ENCODE measurements around the gene DNAJC11.

DNA sequence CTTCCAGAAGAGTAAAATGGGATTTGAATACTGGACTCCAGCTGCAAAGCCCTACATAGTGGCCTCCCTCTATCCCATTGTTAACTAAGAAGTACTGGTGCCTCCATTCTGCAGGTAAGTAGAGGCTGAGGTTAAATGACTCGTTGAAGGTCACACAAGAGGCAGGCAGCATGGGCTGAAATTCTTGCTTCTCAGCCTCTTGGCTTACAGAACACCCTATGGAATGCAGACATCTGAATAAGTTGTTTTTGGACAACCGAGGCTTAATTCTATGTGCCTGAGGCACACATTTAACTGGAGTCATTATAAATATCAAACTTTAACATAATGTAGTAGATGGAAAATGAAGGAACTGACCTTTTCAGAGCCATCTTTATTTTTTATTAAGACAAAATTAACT lies 5.7 kb downstream of the DNAJC11 start:
- TF ChIP-seq EZH2phosphoT487 (IDR thresholded peaks at IDR 0.05; ENCODE audit: insufficient read depth, low read depth) (no peak), EZH2 (IDR thresholded peaks at IDR 0.05; ENCODE audit: insufficient read depth, poor library complexity, severe bottlenecking) (no peak)
